Esophagus muscularis mucosa (tissue), 3 donors: ENCODE results near the gene STOX2.

ENCODE experiments used
- POLR2A ChIP-seq: fragments of 450-650 bp; IDR thresholded peaks from one replicate; pipeline ENCODE4 v1.6.1; 2017; ENCODE audit warnings: antibody characterized with exemption, moderate library complexity, mild to moderate bottlenecking, low read depth
- POLR2AphosphoS5 ChIP-seq, 2 donors: sonication (generic); formaldehyde crosslinking; IDR thresholded peaks; one replicate each; pipeline ENCODE4 v1.6.1; 2017; ENCODE audit warnings: antibody characterized with exemption in 2 of 2
- TF ChIP-seq, protein P1 (sequence below), 3 experiments: fragments of 200-600 bp in 2 of 3; fragments of 450-650 bp in 1 of 3; sonication (generic) in 2 of 3; IDR thresholded peaks; one replicate each; pipeline ENCODE4 v1.5.1; 2017 to 2019; ENCODE audit warnings: antibody characterized with exemption in 3 of 3, mild to moderate bottlenecking in 2 of 3, moderate library complexity in 1 of 3

DNA sequence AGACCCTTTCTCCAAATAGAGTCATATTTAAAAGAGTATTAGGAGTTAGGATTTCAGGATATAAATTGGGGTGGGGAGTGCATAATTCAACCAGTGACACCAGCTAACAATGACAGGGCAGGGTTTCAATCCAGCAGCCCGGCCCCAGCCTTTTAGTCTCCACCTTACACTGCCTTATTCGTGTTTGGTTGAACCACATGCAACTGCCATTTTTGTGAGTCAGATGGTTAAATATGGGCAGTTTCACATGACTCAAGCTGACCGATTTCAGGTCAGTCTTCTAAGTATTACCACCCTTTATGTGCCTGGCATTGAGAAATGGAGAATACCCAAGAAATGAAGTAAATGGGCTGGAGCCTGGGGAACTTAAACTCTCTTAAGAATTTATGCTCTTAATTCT, 102.8 kb downstream of the STOX2 start:
- TF ChIP-seq, protein P1, sequence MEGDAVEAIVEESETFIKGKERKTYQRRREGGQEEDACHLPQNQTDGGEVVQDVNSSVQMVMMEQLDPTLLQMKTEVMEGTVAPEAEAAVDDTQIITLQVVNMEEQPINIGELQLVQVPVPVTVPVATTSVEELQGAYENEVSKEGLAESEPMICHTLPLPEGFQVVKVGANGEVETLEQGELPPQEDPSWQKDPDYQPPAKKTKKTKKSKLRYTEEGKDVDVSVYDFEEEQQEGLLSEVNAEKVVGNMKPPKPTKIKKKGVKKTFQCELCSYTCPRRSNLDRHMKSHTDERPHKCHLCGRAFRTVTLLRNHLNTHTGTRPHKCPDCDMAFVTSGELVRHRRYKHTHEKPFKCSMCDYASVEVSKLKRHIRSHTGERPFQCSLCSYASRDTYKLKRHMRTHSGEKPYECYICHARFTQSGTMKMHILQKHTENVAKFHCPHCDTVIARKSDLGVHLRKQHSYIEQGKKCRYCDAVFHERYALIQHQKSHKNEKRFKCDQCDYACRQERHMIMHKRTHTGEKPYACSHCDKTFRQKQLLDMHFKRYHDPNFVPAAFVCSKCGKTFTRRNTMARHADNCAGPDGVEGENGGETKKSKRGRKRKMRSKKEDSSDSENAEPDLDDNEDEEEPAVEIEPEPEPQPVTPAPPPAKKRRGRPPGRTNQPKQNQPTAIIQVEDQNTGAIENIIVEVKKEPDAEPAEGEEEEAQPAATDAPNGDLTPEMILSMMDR (IDR thresholded peaks at IDR 0.05), result no peak
- TF ChIP-seq POLR2AphosphoS5 (IDR thresholded peaks at IDR 0.05) (no peak), POLR2A (no peak)
